Activated naive CD4-positive, alpha-beta T cell (primary cell): Measurements from ENCODE around the gene ZNF197.
"Not testable (repeated sequence)": the region's sequence is repeated elsewhere in the genome, so short reads cannot be mapped to it uniquely, and the experiment has no call there.

ENCODE experiments used
- DNase-seq, 4 experiments: peaks; one replicate each; lab custom pipeline; 2025; lab: John Stamatoyannopoulos, UW

Gene ZNF197

GRCh38 chr3:44661189-44661588 is 36.4 kb downstream of the ZNF197 start:
- no peak for DNase-seq

DNA sequence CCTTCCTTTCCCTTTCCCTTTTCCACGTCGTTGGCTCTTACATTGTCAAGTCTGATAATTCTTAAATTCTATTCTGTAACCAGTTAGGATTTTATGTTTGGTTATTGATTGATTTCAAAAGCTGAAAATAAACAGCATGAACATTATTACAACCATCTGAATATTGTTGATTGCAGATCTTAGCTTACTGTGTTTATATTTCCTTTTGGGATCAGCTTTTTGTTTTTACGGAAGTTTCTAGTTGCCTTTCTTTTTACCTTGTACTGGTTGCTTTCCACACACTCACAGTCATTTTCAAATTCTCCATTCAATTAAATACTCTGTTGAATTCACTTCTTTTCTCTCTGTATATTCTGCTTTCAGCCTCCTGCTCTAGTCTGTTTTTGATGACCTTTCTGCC is 40.3 kb downstream of the ZNF197 start:
- DNase-seq, result no peak

DNA sequence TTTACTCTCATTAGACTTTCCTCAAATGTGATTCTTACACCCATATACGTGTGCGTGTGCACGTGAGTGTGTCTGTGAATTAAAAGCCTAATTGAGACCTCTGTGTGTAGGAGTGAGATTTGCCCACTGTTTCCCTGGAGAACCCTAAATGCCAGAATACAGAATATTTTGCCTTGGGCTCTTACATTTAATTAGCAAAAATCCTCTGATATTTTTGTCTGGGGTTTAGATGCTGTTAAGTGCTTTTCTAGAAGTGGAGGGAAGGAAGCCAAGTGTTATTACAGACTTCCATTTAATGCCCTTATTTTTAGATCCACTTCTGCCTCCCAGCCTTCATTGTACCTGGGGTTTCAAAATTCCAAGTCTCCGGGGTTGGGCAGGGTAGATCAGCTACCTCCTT is 41.5 kb downstream of the ZNF197 start:
- no peak for DNase-seq

DNA sequence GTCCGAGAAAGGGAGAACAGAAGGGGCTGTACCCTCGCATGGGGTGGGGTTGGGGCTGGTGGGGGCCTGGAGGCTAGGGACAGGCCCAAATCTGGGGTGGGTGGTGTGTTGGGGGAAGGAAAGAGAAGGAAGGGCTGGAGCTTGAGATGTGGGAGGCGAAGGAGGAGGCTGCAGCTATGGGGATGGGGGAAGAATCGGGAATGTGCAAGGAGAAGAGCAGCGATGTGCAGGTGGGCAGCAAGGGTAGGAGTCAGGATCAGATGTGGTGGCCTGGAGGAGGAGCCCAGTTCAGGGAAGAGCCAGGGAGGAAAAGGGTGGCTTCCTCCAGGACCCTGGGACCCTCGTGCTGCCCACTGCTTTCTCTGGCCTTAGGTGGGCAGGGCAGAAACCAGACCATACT is 44.9 kb downstream of the ZNF197 start:
- DNase-seq, result no peak

GRCh38 chr3:44673466-44673865 is 48.6 kb downstream of the ZNF197 start:
- DNase-seq, result not testable (repeated sequence)

DNA sequence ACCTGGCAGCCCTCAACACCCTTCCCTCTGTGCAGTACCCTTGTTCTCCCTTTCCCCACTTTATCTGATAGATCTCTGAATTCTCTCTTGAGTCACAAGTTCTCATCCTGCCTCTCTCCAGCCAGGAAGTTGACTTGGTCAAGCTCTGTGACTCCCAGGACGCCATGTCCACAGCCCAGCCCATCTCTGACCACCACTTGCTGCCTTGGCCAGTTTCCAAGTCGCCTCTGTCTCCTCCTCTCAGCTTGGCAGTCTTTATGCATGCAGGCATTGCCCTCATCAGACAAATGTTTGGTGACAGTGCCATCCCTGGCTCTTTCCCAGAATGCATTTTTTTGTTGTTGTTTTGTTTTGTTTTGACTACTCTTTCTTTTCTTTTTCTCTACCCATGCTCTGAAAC is 49.4 kb downstream of the ZNF197 start:
- DNase-seq, result no peak

DNA sequence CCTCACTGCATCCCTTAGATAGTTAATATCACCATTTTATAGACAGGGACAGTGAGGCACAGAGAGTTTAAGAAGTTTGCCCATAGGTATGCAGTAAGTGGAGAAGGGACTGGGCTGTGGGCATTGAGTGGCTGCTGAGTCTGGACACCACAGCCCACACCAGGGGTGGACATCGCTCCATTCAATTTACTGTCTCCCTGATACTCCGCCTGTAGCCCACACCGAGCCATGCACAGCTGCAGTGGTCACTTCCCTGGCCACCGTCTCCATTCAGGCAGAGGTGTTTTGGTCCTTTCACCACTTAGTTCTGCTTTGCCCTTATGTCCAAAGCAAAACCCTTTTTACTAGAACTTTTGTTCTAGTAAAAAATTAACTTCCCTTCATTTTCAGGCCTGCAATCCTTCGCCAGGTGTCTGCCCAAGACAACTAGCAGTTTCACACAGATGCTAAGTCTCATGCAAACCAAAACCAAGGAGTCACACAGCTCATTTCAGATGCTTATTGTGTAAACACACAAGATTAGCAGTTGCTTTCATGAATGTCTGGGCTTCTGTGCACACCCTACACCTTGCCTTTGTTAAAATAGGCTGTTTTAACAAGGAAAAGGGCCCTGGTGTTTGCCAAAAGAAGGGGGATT is 53.8 kb downstream of the ZNF197 start:
- DNase-seq, result no peak

GRCh38 chr3:44680921-44681455 is 56.2 kb downstream of the ZNF197 start:
- no peak for DNase-seq

GRCh38 chr3:44682182-44682896 is 57.5 kb downstream of the ZNF197 start:
- DNase-seq, result no peak

- peak in 2 of 4 experiments; percentile 6 to 37 for DNase-seq
These were observed 60.4 kb downstream of the ZNF197 start for GRCh38 chr3:44685128-44685800.

DNA sequence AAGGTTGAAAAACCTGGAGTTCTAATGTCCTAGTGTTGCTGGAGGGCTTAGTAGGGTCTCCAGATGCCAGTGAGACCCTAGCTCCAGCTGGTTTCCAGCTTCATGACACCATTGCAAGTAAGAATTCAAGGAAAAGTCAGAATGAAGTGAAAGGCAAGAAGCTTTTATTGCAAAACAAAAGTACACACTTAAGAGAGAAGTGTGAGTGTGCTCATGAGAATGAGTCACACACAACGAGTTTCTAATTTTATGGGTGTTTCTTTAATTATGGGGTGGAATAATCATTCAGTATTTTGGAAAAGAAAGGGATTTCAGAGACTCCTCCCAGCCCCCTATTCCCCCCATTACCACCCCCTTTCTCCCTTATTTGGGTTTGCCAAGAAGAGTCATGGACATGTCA is 63.1 kb downstream of the ZNF197 start:
- DNase-seq, result no peak
